ENCODE results near the gene NPIPB6.

The NPIPB6 gene

DNA sequence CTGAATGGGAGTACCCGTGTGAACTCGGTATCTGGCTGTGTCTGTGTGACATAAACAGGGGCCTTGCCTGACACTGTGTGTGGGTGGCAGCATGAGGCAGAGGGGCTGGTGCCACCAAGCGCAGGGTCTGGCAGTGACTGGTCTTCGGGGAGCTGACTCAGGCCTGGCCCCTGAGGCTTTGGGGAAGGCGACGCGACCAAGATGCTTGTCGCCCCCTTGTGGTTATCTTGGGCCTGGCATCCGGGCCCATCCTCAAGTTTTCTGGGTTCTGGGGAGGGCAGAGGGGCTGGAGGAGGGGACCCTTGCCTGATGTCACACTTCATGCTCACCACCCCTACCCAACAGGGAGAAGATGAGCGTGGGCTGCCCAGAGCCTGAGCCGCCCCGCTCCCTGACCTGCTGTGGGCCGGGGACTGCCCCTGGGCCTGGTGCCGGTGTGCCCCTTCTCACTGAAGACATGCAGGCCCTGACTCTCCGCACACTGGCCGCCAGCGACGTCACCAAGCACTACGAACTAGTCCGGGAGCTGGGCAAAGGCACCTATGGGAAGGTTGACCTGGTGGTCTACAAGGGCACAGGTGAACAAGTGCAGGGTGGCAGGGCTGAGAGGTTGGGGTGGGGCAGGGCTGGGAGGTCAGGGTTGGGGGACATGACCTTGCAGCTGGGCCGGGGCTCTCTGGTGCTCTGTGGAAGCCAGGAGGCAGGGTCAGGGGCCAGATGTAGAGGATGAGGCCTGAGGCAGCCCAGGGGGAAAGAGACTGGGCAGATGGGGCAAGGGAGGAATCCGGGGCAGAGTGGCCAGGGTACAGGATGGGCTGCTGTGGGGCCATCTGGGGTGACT, 46.0 kb downstream of the NPIPB6 start (continued):
- TF ChIP-seq, protein P1, sequence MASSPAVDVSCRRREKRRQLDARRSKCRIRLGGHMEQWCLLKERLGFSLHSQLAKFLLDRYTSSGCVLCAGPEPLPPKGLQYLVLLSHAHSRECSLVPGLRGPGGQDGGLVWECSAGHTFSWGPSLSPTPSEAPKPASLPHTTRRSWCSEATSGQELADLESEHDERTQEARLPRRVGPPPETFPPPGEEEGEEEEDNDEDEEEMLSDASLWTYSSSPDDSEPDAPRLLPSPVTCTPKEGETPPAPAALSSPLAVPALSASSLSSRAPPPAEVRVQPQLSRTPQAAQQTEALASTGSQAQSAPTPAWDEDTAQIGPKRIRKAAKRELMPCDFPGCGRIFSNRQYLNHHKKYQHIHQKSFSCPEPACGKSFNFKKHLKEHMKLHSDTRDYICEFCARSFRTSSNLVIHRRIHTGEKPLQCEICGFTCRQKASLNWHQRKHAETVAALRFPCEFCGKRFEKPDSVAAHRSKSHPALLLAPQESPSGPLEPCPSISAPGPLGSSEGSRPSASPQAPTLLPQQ (tag by site-specific recombination; IDR thresholded peaks at IDR 0.05), result 0 out of 2 replicates have a peak, but pooled peaks have one; percentile 35
- TF ChIP-seq ZFP69B (tag by site-specific recombination; IDR thresholded peaks at IDR 0.05), result peak; percentile 39; the same call in 1 of the 2 replicates
- no peak for TF ChIP-seq ZNF549 (tag by site-specific recombination; IDR thresholded peaks at IDR 0.05)
- 0 out of 2 replicates have a peak, but pooled peaks have one; percentile 10 for TF ChIP-seq EGR2 (tag by site-specific recombination; IDR thresholded peaks at IDR 0.05; ENCODE audit: low read depth)
- no peak for TF ChIP-seq ZNF624 (tag by site-specific recombination; IDR thresholded peaks at IDR 0.05)
- TF ChIP-seq, protein P2, sequence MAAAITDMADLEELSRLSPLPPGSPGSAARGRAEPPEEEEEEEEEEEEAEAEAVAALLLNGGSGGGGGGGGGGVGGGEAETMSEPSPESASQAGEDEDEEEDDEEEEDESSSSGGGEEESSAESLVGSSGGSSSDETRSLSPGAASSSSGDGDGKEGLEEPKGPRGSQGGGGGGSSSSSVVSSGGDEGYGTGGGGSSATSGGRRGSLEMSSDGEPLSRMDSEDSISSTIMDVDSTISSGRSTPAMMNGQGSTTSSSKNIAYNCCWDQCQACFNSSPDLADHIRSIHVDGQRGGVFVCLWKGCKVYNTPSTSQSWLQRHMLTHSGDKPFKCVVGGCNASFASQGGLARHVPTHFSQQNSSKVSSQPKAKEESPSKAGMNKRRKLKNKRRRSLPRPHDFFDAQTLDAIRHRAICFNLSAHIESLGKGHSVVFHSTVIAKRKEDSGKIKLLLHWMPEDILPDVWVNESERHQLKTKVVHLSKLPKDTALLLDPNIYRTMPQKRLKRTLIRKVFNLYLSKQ (tag by site-specific recombination; IDR thresholded peaks at IDR 0.05; ENCODE audit: borderline replicate concordance), result no peak

DNA sequence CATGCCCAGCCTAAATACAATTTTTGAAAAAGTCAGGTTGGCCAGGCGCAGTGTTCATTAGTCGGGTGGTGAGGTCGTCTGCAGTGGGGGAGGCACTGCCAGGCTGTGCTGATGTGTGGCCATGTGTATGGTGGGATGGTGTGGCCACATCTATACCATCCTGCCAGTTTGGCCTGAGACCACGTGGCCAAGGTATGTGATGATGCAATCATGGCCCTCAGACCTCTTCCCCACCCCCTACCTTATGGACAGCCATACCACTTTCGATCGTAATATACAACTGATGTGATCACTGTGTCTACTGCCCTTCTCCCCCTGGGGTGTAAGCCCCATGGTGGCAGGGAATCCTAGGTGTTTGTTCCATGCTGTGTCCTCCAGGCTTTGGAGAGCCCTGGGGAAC, 47.3 kb downstream of the NPIPB6 start:
- TF ChIP-seq ZIC2 (tag by site-specific recombination; IDR thresholded peaks at IDR 0.05), result peak; percentile 81
- TF ChIP-seq GLI4 (tag by site-specific recombination; IDR thresholded peaks at IDR 0.05), result no peak
- TF ChIP-seq, protein P3, sequence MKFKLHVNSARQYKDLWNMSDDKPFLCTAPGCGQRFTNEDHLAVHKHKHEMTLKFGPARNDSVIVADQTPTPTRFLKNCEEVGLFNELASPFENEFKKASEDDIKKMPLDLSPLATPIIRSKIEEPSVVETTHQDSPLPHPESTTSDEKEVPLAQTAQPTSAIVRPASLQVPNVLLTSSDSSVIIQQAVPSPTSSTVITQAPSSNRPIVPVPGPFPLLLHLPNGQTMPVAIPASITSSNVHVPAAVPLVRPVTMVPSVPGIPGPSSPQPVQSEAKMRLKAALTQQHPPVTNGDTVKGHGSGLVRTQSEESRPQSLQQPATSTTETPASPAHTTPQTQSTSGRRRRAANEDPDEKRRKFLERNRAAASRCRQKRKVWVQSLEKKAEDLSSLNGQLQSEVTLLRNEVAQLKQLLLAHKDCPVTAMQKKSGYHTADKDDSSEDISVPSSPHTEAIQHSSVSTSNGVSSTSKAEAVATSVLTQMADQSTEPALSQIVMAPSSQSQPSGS (tag by site-specific recombination; IDR thresholded peaks at IDR 0.05; ENCODE audit: low read depth), result 0 out of 2 replicates have a peak, but pooled peaks have one; percentile 11
- no peak overlapping the region for H3K27ac ChIP-seq (ENCODE audit: extremely low read depth, low read depth, low read length)
- CTCF ChIA-PET, result interaction anchor here (0.6 to 11.7 kb wide), 10 partner anchors 9 to 445 kb away, joined by 3 to 125 read pairs (median 6); no protein-coding TSS in a partner anchor
- H3K9me3 ChIP-seq (ENCODE audit: control insufficient read depth, insufficient read depth, low read depth, low read length), result no peaks in the 10 kb centered on the region
- POLR2A ChIA-PET, result no interaction called here
- no peaks in the 10 kb centered on the region for H3K4me1 ChIP-seq (ENCODE audit: control insufficient read depth, insufficient read depth, low read length)
- peaks cover 0 to 10% of the 10 kb centered on the region in 2 experiments; a peak in 1 of 3 replicates for H3K36me3 ChIP-seq (ENCODE audit: control insufficient read depth in 2 of 2, insufficient read depth in 1 of 2, low read length in 2 of 2)
- no peak overlapping the region for H3K4me3 ChIP-seq (ENCODE audit: low read depth, low read length)

DNA sequence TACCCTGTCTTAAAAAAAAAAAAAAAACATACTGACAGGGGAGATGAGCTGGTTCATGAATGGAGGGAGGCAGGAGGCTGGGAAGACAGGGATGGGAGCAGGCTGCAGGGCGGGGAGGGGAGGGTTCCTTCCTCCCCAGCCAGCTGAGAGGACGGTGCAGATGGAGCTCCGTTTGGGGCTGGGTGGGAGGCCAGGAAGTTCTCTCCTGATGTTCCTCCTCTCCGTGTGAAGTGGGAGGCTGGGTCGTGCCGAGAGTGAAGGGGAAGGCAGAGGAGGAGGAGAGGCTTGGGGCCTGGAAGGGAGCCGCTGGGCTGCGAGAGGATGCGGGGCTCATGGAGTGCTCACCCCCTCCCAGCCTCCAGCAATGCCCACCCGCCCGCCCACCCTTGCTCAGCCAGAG, 49.7 kb downstream of the NPIPB6 start:
- CTCF ChIA-PET, result interaction anchor here (11.7 kb wide), 1 partner anchor 33 kb away, joined by 125 read pairs; no protein-coding TSS in a partner anchor
- no peaks in the 10 kb centered on the region for H3K4me1 ChIP-seq (ENCODE audit: control insufficient read depth, insufficient read depth, low read length)
- peaks cover 0 to 5% of the 10 kb centered on the region in 2 experiments; a peak in 1 of 3 replicates for H3K36me3 ChIP-seq (ENCODE audit: control insufficient read depth in 2 of 2, insufficient read depth in 1 of 2, low read length in 2 of 2)
- no peaks in the 10 kb centered on the region for H3K9me3 ChIP-seq (ENCODE audit: control insufficient read depth, insufficient read depth, low read depth, low read length)
- no peak overlapping the region for H3K27ac ChIP-seq (ENCODE audit: extremely low read depth, low read depth, low read length)
- H3K4me3 ChIP-seq (ENCODE audit: low read depth, low read length), result no peak overlapping the region
- POLR2A ChIA-PET, result no interaction called here
- TF ChIP-seq WT1 (tag by site-specific recombination; IDR thresholded peaks at IDR 0.05), result 0 out of 2 replicates have a peak, but pooled peaks have one; percentile 21
- no peak for TF ChIP-seq ZBTB8A (tag by site-specific recombination; IDR thresholded peaks at IDR 0.05)
- TF ChIP-seq, protein P4, sequence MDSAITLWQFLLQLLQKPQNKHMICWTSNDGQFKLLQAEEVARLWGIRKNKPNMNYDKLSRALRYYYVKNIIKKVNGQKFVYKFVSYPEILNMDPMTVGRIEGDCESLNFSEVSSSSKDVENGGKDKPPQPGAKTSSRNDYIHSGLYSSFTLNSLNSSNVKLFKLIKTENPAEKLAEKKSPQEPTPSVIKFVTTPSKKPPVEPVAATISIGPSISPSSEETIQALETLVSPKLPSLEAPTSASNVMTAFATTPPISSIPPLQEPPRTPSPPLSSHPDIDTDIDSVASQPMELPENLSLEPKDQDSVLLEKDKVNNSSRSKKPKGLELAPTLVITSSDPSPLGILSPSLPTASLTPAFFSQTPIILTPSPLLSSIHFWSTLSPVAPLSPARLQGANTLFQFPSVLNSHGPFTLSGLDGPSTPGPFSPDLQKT (IDR thresholded peaks at IDR 0.05; ENCODE audit: borderline replicate concordance, low read depth, low read length), result no peak
- 0 out of 2 replicates have a peak, but pooled peaks have one; percentile 9 for TF ChIP-seq SP2 (tag by site-specific recombination; IDR thresholded peaks at IDR 0.05)
- TF ChIP-seq ZXDB (tag by site-specific recombination; IDR thresholded peaks at IDR 0.05), result no peak
- TF ChIP-seq, protein P5, sequence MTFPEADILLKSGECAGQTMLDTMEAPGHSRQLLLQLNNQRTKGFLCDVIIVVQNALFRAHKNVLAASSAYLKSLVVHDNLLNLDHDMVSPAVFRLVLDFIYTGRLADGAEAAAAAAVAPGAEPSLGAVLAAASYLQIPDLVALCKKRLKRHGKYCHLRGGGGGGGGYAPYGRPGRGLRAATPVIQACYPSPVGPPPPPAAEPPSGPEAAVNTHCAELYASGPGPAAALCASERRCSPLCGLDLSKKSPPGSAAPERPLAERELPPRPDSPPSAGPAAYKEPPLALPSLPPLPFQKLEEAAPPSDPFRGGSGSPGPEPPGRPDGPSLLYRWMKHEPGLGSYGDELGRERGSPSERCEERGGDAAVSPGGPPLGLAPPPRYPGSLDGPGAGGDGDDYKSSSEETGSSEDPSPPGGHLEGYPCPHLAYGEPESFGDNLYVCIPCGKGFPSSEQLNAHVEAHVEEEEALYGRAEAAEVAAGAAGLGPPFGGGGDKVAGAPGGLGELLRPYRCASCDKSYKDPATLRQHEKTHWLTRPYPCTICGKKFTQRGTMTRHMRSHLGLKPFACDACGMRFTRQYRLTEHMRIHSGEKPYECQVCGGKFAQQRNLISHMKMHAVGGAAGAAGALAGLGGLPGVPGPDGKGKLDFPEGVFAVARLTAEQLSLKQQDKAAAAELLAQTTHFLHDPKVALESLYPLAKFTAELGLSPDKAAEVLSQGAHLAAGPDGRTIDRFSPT (tag by site-specific recombination; IDR thresholded peaks at IDR 0.05), result no peak
- TF ChIP-seq, protein P6, sequence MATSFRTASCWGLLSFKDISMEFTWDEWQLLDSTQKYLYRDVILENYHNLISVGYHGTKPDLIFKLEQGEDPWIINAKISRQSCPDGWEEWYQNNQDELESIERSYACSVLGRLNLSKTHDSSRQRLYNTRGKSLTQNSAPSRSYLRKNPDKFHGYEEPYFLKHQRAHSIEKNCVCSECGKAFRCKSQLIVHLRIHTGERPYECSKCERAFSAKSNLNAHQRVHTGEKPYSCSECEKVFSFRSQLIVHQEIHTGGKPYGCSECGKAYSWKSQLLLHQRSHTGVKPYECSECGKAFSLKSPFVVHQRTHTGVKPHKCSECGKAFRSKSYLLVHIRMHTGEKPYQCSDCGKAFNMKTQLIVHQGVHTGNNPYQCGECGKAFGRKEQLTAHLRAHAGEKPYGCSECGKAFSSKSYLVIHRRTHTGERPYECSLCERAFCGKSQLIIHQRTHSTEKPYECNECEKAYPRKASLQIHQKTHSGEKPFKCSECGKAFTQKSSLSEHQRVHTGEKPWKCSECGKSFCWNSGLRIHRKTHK (tag by site-specific recombination; IDR thresholded peaks at IDR 0.05), result no peak
- TF ChIP-seq ZNF830 (tag by site-specific recombination; IDR thresholded peaks at IDR 0.05; ENCODE audit: low read depth), result no peak
- TF ChIP-seq ZNF155 (tag by site-specific recombination; IDR thresholded peaks at IDR 0.05), result no peak
- TF ChIP-seq EGR2 (tag by site-specific recombination; IDR thresholded peaks at IDR 0.05; ENCODE audit: low read depth), result peak; percentile 19; the same call in 1 of the 2 replicates
- no peak for TF ChIP-seq TRIM28 (IDR thresholded peaks at IDR 0.05; ENCODE audit: borderline replicate concordance, low read length)
- no peak for TF ChIP-seq ZNF16 (tag by site-specific recombination; IDR thresholded peaks at IDR 0.05; ENCODE audit: low read depth)
- no peak for TF ChIP-seq ZNF10 (tag by site-specific recombination; IDR thresholded peaks at IDR 0.05)
- no peak for TF ChIP-seq ZFP3 (tag by site-specific recombination; IDR thresholded peaks at IDR 0.05; ENCODE audit: low read depth)

Measured in HEK293 (cell line).